ENCODE measurements around the gene NECAB2.

The NECAB2 gene

GRCh38 chr16:83966153-83966696 is 1.8 kb upstream of the NECAB2 start:
- no peak for DNase-seq (ENCODE audit: low spot score)
- TF ChIP-seq CTCF (IDR thresholded peaks at IDR 0.05; ENCODE audit: extremely low read depth, missing control alignments): no peak

DNA sequence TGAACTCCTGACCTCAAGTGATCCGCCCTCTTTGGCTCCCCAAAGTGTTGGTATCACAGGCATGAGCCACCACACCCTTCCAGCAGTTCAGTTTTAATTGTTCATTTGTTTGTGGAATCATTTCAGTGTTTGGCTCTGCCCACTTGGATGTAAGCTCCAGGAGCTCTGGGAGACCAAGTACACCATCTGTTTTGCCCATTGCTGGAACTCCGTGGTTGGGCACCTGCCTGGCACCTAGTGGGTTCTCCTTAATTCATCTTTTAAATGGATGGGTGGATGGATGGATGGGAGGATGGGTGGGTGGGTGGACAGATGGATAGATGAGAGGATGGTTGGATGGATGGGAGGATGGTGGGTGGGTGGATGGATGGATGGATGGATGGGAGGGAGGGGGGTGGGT is 953 bp upstream of the NECAB2 start:
- no peak for TF ChIP-seq CTCF (IDR thresholded peaks at IDR 0.05; ENCODE audit: extremely low read depth, missing control alignments)
- no peak for DNase-seq (ENCODE audit: low spot score)

DNA sequence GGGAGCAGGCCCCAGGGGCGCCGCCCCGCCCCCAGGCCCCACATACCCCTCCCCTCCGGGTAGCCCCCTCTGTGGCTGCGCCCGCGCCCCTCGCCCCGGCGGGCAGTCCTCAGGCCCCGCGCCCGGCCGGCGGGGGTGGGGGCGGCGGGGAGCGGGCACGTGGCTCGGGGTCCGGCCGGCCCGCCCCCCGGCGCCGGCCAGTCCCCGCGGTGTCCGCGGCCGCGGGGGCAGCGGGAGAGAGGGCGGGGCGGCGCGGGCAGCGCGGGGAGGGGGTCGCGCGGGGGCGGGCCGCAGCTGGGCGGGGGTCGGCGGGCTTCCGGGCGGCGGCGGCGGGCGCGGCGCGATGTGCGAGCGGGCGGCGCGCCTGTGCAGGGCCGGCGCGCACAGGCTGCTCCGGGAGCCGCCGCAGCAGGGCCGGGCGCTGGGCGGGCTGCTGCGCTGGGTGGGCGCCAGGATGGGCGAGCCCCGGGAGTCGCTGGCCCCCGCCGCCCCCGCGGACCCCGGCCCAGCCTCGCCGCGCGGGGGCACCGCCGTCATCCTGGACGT is 335 bp downstream of the NECAB2 start:
- peak; percentile 44 for DNase-seq (ENCODE audit: low spot score)
- TF ChIP-seq CTCF (IDR thresholded peaks at IDR 0.05; ENCODE audit: extremely low read depth, missing control alignments): no peak

DNA sequence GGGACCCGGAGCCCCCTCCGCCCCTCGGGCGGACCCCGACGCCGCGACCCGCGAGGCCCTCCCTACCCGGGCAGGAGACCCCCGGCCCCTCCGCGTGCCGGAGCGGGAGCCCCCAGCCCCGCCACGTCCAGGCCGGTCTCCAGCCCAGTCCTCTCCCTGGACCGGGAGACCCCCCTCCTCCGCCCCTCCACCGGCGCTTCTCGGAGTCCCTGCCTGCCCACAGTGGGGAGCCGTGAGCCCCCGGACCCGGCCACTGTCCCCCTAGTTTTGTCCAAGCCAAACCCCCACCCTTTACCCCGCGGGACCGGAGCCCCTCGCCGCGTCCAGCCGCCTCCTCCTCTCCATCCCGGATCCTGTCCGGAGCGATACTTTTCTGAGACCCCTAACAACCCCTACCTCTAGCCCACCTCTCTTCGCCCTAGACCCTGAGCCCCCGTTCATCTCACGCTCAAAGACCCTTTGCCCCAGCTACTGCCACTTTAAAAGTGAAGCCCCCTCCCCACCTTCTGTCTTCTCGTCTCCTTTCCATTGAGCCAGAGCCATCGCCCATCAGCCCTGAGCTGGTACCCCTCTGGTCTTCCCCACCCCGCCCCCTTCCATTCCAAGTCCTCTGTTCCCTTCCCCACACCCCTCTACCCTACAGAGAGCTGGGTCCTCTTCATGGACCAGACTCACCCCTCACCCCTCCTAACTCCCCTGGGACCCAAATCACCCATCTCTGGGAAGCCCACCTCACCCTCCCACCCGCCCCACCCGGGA is 1.0 kb downstream of the NECAB2 start:
- DNase-seq (ENCODE audit: low spot score): no peak
- no peak for TF ChIP-seq CTCF (IDR thresholded peaks at IDR 0.05; ENCODE audit: extremely low read depth, missing control alignments)

- TF ChIP-seq CTCF (IDR thresholded peaks at IDR 0.05; ENCODE audit: extremely low read depth, missing control alignments): no peak
- DNase-seq (ENCODE audit: low spot score): no peak
These were observed 1.9 kb downstream of the NECAB2 start for GRCh38 chr16:83969771-83970429.

- no peak for TF ChIP-seq CTCF (IDR thresholded peaks at IDR 0.05; ENCODE audit: extremely low read depth, missing control alignments)
- no peak for DNase-seq (ENCODE audit: low spot score)
These were observed 2.4 kb downstream of the NECAB2 start for GRCh38 chr16:83970430-83970815.
